Measurements from ENCODE around the gene RALGAPA2.

Gene RALGAPA2

DNA sequence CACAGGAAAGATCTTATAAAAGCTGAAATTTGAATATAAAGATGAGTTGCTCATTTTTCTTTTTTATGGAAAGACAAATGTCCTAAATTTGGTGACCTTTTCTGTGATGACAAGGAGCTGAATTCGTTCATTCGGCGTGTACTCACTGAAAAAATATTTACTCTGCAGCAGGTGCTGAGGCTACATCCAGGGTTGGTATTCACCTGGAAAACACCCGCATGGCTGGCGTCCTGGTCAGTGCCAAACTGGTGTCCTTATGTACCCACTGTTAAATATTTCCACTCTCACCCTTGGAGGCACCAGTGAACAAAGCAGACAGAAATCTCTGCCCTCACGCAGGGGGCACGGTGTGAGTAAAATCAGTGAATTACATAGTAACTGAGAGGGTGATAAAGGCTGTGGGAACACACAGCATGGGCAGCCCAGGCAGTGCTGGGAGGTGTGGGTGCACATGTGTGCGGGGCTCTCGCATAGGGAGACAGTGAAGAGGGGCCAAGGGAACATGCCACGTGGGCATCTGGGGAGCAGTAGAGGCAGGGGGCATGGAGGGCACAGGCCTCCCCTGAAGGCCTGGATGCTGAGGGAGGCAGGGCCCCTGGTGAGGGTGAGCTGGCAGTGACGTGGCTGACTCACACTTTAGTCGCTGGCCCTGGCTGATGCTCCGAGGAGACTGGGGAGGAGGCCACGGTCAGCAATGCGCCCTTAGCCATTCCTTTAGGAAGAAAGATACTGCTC lies 254.9 kb downstream of the RALGAPA2 start:
- TF ChIP-seq, protein P1, sequence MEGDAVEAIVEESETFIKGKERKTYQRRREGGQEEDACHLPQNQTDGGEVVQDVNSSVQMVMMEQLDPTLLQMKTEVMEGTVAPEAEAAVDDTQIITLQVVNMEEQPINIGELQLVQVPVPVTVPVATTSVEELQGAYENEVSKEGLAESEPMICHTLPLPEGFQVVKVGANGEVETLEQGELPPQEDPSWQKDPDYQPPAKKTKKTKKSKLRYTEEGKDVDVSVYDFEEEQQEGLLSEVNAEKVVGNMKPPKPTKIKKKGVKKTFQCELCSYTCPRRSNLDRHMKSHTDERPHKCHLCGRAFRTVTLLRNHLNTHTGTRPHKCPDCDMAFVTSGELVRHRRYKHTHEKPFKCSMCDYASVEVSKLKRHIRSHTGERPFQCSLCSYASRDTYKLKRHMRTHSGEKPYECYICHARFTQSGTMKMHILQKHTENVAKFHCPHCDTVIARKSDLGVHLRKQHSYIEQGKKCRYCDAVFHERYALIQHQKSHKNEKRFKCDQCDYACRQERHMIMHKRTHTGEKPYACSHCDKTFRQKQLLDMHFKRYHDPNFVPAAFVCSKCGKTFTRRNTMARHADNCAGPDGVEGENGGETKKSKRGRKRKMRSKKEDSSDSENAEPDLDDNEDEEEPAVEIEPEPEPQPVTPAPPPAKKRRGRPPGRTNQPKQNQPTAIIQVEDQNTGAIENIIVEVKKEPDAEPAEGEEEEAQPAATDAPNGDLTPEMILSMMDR (IDR thresholded peaks at IDR 0.05), result no peak

DNA sequence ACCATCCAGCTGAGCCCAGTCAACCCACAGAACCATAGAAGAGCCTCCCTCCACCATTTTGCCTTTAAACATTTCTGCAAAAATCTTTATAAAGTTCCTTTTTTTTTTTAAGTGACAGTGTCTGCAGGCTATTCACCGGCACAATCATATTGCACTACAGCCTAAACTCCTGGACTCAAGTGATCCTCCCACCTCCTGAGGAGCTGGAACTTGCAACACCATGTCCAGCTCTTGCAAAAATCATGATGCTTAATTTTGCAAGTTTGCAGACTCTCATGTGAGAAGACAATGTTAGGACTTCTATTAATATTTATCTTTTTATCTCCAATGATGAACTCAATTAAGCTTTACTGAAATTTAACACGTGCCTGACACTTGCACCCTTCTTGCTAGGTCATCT lies 255.7 kb downstream of the RALGAPA2 start:
- TF ChIP-seq, protein P1 (IDR thresholded peaks at IDR 0.05), result no peak

DNA sequence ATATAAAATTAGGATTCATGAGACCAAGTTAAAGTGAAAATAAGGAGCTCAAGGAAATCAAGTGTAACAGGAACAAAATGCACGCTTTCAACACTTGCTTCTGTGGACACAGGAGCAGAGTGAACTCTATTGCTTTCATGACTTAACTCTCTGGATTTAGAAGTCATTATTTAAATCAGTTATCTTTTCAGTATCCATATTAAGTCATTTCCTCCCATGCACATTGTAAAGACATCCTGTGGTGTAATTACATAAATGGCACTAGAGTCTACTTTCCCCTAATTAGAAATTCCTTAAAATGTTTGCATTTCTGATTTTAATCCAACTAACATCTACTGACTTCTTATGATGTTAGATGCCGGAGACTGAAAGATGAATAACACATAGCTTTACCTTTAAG lies 256.5 kb downstream of the RALGAPA2 start:
- TF ChIP-seq, protein P1 (IDR thresholded peaks at IDR 0.05), result no peak

DNA sequence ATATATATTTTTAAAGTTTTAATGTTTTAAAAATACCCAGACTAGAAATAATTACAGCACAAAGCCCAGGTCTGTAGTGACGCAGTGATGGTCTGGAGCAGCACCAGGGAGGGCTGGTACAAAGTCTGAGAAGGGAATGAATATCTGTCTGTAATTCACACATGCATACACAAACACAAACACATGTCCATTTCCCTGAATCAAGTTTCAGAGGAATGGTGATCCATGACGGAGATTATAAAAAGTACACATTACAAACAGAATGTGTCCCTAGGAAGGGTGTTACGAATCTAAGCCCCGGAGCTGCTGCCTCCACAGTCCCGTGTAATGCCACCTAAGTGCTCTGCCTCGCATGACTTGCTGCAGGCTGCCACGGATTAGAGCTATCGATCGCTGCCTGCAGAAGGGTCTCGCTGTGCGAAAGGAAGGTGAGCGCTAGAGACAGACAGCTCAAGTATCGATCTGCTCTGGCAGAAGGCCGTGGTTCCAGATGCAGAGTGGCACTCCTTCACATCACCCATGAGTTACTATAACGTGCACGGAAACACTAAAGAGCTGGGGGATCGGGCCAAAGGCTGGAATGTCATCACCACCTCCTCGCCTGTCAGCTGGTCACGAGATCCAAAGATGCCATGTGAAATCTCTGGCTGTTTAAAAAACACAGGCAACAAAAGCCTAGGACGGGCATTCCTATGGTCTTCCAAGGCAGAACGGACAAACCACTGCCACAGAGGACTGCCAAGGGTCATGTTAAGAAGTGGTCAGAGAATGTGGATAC lies 257.4 kb downstream of the RALGAPA2 start:
- TF ChIP-seq, protein P1 (IDR thresholded peaks at IDR 0.05), result no peak

DNA sequence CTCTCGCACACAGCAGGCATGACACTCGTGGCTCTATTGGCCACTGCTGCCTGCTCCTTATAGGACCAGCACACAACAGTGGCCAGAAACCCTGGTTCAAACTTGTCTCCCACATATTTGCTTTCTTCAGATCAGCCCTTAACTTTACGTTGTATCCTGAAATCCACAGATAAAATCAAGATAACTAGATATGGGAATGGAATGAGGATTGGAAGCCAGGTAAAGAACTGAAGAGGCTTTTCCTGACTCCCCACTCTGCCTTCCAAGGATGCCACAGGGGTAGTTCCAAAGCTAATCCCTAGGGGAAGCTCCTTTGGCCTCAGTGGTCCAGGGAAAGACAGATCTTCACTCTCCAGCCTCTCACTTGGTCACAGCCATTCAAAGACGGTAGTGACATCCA lies 258.1 kb downstream of the RALGAPA2 start:
- TF ChIP-seq, protein P1 (IDR thresholded peaks at IDR 0.05), result no peak

DNA sequence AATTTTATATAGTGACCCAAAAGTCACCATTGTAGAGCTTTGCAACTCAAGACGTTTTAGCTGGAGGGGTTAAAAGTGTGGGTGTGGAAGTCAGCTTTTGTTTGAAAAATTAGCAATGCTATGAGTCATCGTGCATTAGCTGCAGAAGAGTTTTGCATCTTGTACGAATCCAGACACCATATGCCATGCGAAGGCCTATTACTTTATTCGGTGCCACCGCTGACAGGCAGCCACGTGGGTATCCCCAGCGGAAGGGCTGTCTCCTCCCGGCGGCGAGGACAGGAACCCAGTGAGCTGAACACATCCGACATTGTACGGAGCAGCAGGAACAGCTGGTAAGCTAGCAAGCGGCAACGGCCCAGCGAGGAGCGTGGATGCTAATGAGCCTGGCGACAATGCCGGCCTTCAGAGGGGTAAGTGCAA lies 260.2 kb downstream of the RALGAPA2 start:
- TF ChIP-seq, protein P1 (IDR thresholded peaks at IDR 0.05), result no peak

DNA sequence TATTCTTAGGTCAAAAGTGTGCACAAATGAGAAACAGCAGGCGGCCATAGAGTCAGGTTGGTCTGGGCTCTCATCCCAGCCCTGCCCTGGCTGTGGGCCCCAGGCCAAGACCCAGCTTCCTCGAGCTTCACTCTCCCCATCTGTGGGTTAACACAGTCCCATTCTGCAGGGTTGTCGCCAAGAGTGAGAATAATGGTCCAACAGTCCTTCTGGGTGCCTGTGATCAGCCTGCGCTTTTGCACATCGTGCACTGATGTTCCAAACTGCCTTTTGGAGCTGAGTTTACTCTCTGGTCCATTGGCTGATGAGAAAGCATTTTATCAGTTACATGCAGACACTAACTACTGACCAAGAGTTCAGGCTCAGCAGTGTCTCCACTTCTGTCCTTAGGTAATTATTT lies 261.9 kb downstream of the RALGAPA2 start:
- TF ChIP-seq, protein P1 (IDR thresholded peaks at IDR 0.05), result no peak

Data from LNCAP (cell line).